HCT116 (cell line): ENCODE data around the gene HDDC3. TPM values are rescaled to one million over a fixed set of nuclear protein-coding genes. Genes with fewer than 3 reads are reported as not detected.

Source experiments
- ATAC-seq: fragments of 200-7000 bp; cut with Tn5 transposase; 2 replicates; pipeline ENCODE4 v1.9.1; 2020; ENCODE audit warnings: mild to moderate bottlenecking, moderate library complexity
- BruUV-seq: library from RNA; stranded (reverse); fragments of 400-500 nt; replicated peaks from 2 replicates; lab custom pipeline; 2021; lab: Mats Ljungman, UMichigan
- CTCF ChIA-PET: fragments of 300-600 bp; sonication (Branson Sonifier 250); formaldehyde crosslinking; loops from one replicate; lab custom pipeline; 2021; ENCODE audit warnings: antibody characterized with exemption; lab: Charles Lee
- POLR2A ChIA-PET: fragments of 300-600, 350-600 bp; sonication (Branson Sonifier 250); formaldehyde crosslinking; loops from one replicate; lab custom pipeline; 2021; ENCODE audit warnings: antibody characterized with exemption; lab: Charles Lee
- RAD21 ChIA-PET, 2 experiments: fragments of 300-600 bp; sonication (Branson Sonifier 250); formaldehyde crosslinking; loops; one replicate each; lab custom pipeline; 2023; ENCODE audit warnings: low total read pairs in 2 of 2; ENCODE audit not compliant: uncharacterized antibody in 2 of 2, unreplicated experiment in 2 of 2, low non-redundant PET in 1 of 2; lab: Charles Lee
- DNase-seq: peaks from one replicate; pipeline ENCODE4 v3.0.0-alpha.2; 2010; ENCODE audit warnings: low read depth, low spot score
- H2AFZ ChIP-seq: fragments of 200-600 bp; shearing (Covaris generic), sonication (generic); 2 replicates; pipeline ENCODE4 v1.6.1; 2017; ENCODE audit warnings: low read depth, mixed run types, mixed read lengths, antibody characterized with exemption, low read length; ENCODE audit not compliant: poor library complexity, severe bottlenecking
- H3K27ac ChIP-seq: 2 replicates; pipeline ENCODE4 v1.5.1; 2012; ENCODE audit warnings: low read depth, low read length
- H3K27me3 ChIP-seq: fragments of 200-600 bp; sonication (generic); 2 replicates; pipeline ENCODE4 v1.6.1; 2016; ENCODE audit warnings: mixed run types, low read length, mixed read lengths; ENCODE audit not compliant: insufficient read depth
- H3K36me3 ChIP-seq, 2 experiments: fragments of 200-500 bp in 1 of 2; fragments of 200-600 bp in 1 of 2; sonication (Bioruptor generic) in 1 of 2; sonication (generic) in 1 of 2; 2 replicates each; pipeline versions ENCODE4 v1.5.1 to v1.6.1; 2014 to 2016; ENCODE audit warnings: low read length in 2 of 2, inconsistent platforms in 1 of 2, mixed read lengths in 1 of 2, mixed run types in 1 of 2; ENCODE audit not compliant: insufficient read depth in 2 of 2, control insufficient read depth in 1 of 2
- H3K4me1 ChIP-seq, 2 experiments: fragments of 200-600 bp in 1 of 2; sonication (generic) in 1 of 2; 2 replicates each; pipeline versions ENCODE4 v1.5.1 to v1.6.1; 2012 to 2017; ENCODE audit warnings: low read length in 2 of 2, inconsistent platforms in 1 of 2, mild to moderate bottlenecking in 1 of 2, mixed read lengths in 1 of 2, mixed run types in 1 of 2, moderate library complexity in 1 of 2; ENCODE audit not compliant: insufficient read depth in 2 of 2, control insufficient read depth in 1 of 2
- H3K4me2 ChIP-seq: fragments of 200-600 bp; sonication (generic); 2 replicates; pipeline ENCODE4 v1.6.1; 2017; ENCODE audit warnings: mixed run types, low read length, mixed read lengths
- H3K4me3 ChIP-seq, 2 experiments: fragments of 200-600 bp in 1 of 2; sonication (generic) in 1 of 2; replicated peaks in 1 of 2; 2 replicates each; pipeline ENCODE4 v1.5.1; 2011 to 2016; ENCODE audit warnings: low read length in 2 of 2, control low read depth in 1 of 2, low read depth in 1 of 2, mild to moderate bottlenecking in 1 of 2, mixed read lengths in 1 of 2, mixed run types in 1 of 2
- H3K79me2 ChIP-seq: fragments of 200-600 bp; sonication (generic); 2 replicates; pipeline ENCODE4 v1.6.1; 2017; ENCODE audit warnings: mild to moderate bottlenecking, mixed run types, low read length, moderate library complexity, mixed read lengths; ENCODE audit not compliant: insufficient read depth
- H3K9ac ChIP-seq: fragments of 200-600 bp; sonication (generic); 2 replicates; pipeline ENCODE4 v1.6.1; 2016; ENCODE audit warnings: low read length, mixed read lengths
- H3K9me2 ChIP-seq: fragments of 200-600 bp; sonication (generic), shearing (Covaris generic); 2 replicates; pipeline ENCODE4 v1.6.1; 2017; ENCODE audit warnings: mixed run types, mild to moderate bottlenecking, moderate library complexity; ENCODE audit not compliant: insufficient read depth
- H3K9me3 ChIP-seq, 2 experiments: fragments of 200-500 bp in 1 of 2; fragments of 200-600 bp in 1 of 2; sonication (Bioruptor generic) in 1 of 2; sonication (generic) in 1 of 2; 2 replicates each; pipeline ENCODE4 v1.6.1; 2014 to 2017; ENCODE audit warnings: low read length in 2 of 2, mixed read lengths in 2 of 2, inconsistent platforms in 1 of 2, low read depth in 1 of 2, mild to moderate bottlenecking in 1 of 2, mixed run types in 1 of 2, moderate library complexity in 1 of 2; ENCODE audit not compliant: control insufficient read depth in 1 of 2, insufficient read depth in 1 of 2
- H4K20me1 ChIP-seq: fragments of 200-600 bp; sonication (generic), shearing (Covaris generic); 2 replicates; pipeline ENCODE4 v1.6.1; 2017; ENCODE audit warnings: mixed run types, mild to moderate bottlenecking, moderate library complexity; ENCODE audit not compliant: insufficient read depth
- ATF3 ChIP-seq: IDR thresholded peaks from 2 replicates; pipeline ENCODE4 v1.6.1; 2012
- CBX3 ChIP-seq: IDR thresholded peaks from 2 replicates; pipeline ENCODE4 v1.6.1; 2012; ENCODE audit warnings: low read depth
- CEBPB ChIP-seq: IDR thresholded peaks from 2 replicates; pipeline ENCODE4 v1.6.1; 2012; ENCODE audit warnings: low read depth
- ELF1 ChIP-seq: IDR thresholded peaks from 2 replicates; pipeline ENCODE4 v1.6.1; 2012; ENCODE audit warnings: low read depth, borderline replicate concordance
- EZH2phosphoT487 ChIP-seq: fragments of 200-600 bp; IDR thresholded peaks from 2 replicates; pipeline ENCODE4 v1.6.1; 2018; ENCODE audit warnings: antibody characterized with exemption, borderline replicate concordance
- JUND ChIP-seq: IDR thresholded peaks from 2 replicates; pipeline ENCODE4 v1.6.1; 2012
- MAX ChIP-seq: IDR thresholded peaks from 2 replicates; pipeline ENCODE4 v1.6.1; 2012
- POLR2A ChIP-seq: IDR thresholded peaks from 2 replicates; pipeline ENCODE4 v1.7.0; 2011; ENCODE audit warnings: borderline replicate concordance; ENCODE audit not compliant: insufficient read depth, insufficient read length; ENCODE audit errors: extremely low read depth
- POLR2AphosphoS5 ChIP-seq: IDR thresholded peaks from 2 replicates; pipeline ENCODE4 v1.6.1; 2011; ENCODE audit warnings: mild to moderate bottlenecking, low read depth, low read length, moderate library complexity
- RAD21 ChIP-seq: IDR thresholded peaks from 2 replicates; pipeline ENCODE4 v1.6.1; 2012; ENCODE audit warnings: low read depth, mild to moderate bottlenecking
- SP1 ChIP-seq: IDR thresholded peaks from 2 replicates; pipeline ENCODE4 v1.6.1; 2012; ENCODE audit warnings: low read depth
- SRF ChIP-seq: IDR thresholded peaks from 2 replicates; pipeline ENCODE4 v1.6.1; 2012; ENCODE audit warnings: low read depth
- YY1 ChIP-seq: IDR thresholded peaks from 2 replicates; pipeline ENCODE4 v1.6.1; 2011; ENCODE audit warnings: low read length, low read depth, moderate library complexity, mild to moderate bottlenecking; ENCODE audit not compliant: insufficient replicate concordance; ENCODE audit errors: extremely low read depth
- ZFX ChIP-seq: fragments of 450-650 bp; IDR thresholded peaks from 2 replicates; pipeline ENCODE4 v1.6.1; 2017
- intact Hi-C: fragments of 100-400 bp; cut with micrococcal nuclease; formaldehyde crosslinking; loops from 2 replicates; pipeline ENCODE4 v1.10.0; 2022
- total RNA-seq: library from RNA; stranded (reverse); gene quantifications from one replicate; pipeline ENCODE4 v1.2.1, GENCODE V29; 2021; ENCODE audit not compliant: unreplicated experiment

Gene HDDC3
- total RNA-seq, 1 experiment from 2014 or later = 20.4 TPM

GRCh38 chr15:90931828-90932659 is at the start of gene HDDC3 (continued):
- TF ChIP-seq MAX (no peak), POLR2A (peak; percentile 56), RAD21 (no peak), SRF (no peak)

GRCh38 chr15:90982135-90982534 is 49.8 kb upstream of the HDDC3 start:
- intact Hi-C loops = no loop called here
- no peak for DNase-seq
- ChIA-PET CTCF (no interaction called here), POLR2A (no interaction called here), RAD21 (no interaction called here)
- H3K79me2 ChIP-seq = peaks cover 76% of the 10 kb centered on the region
- H2AFZ ChIP-seq = no peak overlapping the region
- no peaks in the 10 kb centered on the region for H3K9me2 ChIP-seq
- H3K27me3 ChIP-seq = no peaks in the 10 kb centered on the region
- H3K27ac ChIP-seq = no peak overlapping the region
- no peak overlapping the region for H3K9ac ChIP-seq
- no peak overlapping the region for H3K4me3 ChIP-seq
- TF ChIP-seq ATF3 = no peak
- no peak for TF ChIP-seq POLR2AphosphoS5
- no peak for TF ChIP-seq EZH2phosphoT487
- TF ChIP-seq CEBPB = no peak
- TF ChIP-seq RAD21 = no peak
- no peak for TF ChIP-seq CBX3
- no peak for TF ChIP-seq ELF1
- no peak for TF ChIP-seq JUND
- TF ChIP-seq MAX = no peak
- no peak for TF ChIP-seq ZFX
- TF ChIP-seq POLR2A = no peak
- no peak for TF ChIP-seq SP1
- no peak for TF ChIP-seq YY1
- TF ChIP-seq SRF = no peak
- no TSS peak for BruUV-seq
- no peaks in the 10 kb centered on the region for H3K9me3 ChIP-seq
- no peak overlapping the region for H3K4me2 ChIP-seq
- peaks cover 47 to 70% of the 10 kb centered on the region in 2 experiments for H3K36me3 ChIP-seq
- ATAC-seq = no peak
- H3K4me1 ChIP-seq = no peaks in the 10 kb centered on the region
- H4K20me1 ChIP-seq = no peaks in the 10 kb centered on the region
